C4-2B (cell line): ENCODE results near the gene ETV6.

ENCODE experiments used
- ZFX ChIP-seq: fragments of 450-650 bp; IDR thresholded peaks from 2 replicates; pipeline ENCODE4 v1.6.1; 2017
- TF ChIP-seq, protein P1 (sequence below): fragments of 450-650 bp; conservative IDR thresholded peaks from 2 replicates; pipeline ENCODE4 v1.5.1; 2017; ENCODE audit warnings: mild to moderate bottlenecking

DNA sequence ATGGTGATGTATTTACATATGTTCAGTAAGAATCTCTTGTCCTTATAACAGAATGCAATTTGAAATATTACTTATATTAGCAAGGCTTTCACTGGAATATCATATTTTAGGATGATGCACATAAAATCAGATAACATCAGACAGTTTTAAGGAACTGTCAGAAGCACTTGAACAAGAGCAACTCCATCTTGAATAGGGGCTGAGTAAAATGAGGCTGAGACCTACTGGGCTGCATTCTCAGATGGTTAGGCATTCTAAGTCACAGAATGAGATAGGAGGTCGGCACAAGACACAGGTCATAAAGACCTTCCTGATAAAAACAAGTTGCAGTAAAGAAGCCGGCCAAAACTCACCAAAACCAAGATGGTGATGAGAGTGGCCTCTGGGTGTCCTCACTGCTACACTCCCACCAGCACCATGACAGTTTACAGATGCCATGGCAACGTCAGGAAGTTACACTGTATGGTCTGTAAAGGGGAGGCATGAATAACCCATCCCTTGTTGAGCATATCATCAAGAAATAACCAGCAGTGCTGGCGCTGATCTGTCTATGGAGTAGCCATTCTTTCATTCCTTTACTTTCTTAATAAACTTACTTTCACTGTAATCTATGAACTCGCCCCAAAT is 27.6 kb upstream of the ETV6 start:
- TF ChIP-seq, protein P1, sequence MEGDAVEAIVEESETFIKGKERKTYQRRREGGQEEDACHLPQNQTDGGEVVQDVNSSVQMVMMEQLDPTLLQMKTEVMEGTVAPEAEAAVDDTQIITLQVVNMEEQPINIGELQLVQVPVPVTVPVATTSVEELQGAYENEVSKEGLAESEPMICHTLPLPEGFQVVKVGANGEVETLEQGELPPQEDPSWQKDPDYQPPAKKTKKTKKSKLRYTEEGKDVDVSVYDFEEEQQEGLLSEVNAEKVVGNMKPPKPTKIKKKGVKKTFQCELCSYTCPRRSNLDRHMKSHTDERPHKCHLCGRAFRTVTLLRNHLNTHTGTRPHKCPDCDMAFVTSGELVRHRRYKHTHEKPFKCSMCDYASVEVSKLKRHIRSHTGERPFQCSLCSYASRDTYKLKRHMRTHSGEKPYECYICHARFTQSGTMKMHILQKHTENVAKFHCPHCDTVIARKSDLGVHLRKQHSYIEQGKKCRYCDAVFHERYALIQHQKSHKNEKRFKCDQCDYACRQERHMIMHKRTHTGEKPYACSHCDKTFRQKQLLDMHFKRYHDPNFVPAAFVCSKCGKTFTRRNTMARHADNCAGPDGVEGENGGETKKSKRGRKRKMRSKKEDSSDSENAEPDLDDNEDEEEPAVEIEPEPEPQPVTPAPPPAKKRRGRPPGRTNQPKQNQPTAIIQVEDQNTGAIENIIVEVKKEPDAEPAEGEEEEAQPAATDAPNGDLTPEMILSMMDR, result no peak
- no peak for TF ChIP-seq ZFX
